GM12878 (cell line): ENCODE data around the gene SPAG7.

Source experiments
- CTCF ChIP-seq, 3 experiments: IDR thresholded peaks in 2 of 3; conservative IDR thresholded peaks in 1 of 3; 2 replicates each; pipeline ENCODE4 v1.5.1; 2011; ENCODE audit warnings: low read depth in 3 of 3, low read length in 3 of 3, mild to moderate bottlenecking in 3 of 3, control low read depth in 2 of 3, moderate library complexity in 2 of 3, inconsistent platforms in 1 of 3, mixed read lengths in 1 of 3; ENCODE audit not compliant: control insufficient read depth in 2 of 3, insufficient read depth in 1 of 3; ENCODE audit errors: extremely low read depth in 1 of 3
- EZH2 ChIP-seq: IDR thresholded peaks from 2 replicates; pipeline ENCODE4 v1.6.1; 2012; ENCODE audit warnings: low read depth, mild to moderate bottlenecking, control low read depth, inconsistent platforms, low read length, borderline replicate concordance; ENCODE audit not compliant: control insufficient read depth
- POLR2AphosphoS5 ChIP-seq: IDR thresholded peaks from 2 replicates; pipeline ENCODE4 v1.6.1; 2011; ENCODE audit warnings: mild to moderate bottlenecking, low read length, inconsistent platforms
- STAT1 ChIP-seq: fragments of 450-650 bp; conservative IDR thresholded peaks from 2 replicates; pipeline ENCODE4 v1.6.1; 2014; ENCODE audit warnings: antibody characterized with exemption, mild to moderate bottlenecking
- STAT3 ChIP-seq: IDR thresholded peaks from 2 replicates; pipeline ENCODE4 v1.6.1; 2011; ENCODE audit warnings: low read depth, low read length, improper control_type of control experiment

GRCh38 chr17:4919511-4920047 lies 48.0 kb downstream of the SPAG7 start:
- TF ChIP-seq CTCF (IDR thresholded peaks at IDR 0.05 in 2 of 3, conservative IDR thresholded peaks at IDR 0.05 in 1 of 3; ENCODE audit: control insufficient read depth in 2 of 3, extremely low read depth in 1 of 3, insufficient read depth in 1 of 3, low read depth in 3 of 3, low read length in 3 of 3) = no peak
- no peak for TF ChIP-seq POLR2AphosphoS5
- no peak for TF ChIP-seq EZH2
- TF ChIP-seq STAT1 = no peak
- TF ChIP-seq STAT3 = no peak
